ENCODE measurements around the gene PNRC2. TPM values are rescaled to one million over a fixed set of nuclear protein-coding genes. Genes with fewer than 3 reads are reported as not detected.

PNRC2 gene
- total and polyA plus RNA-seq, 2 experiments from 2014 or later = 67.4 to 77.3 TPM

DNA sequence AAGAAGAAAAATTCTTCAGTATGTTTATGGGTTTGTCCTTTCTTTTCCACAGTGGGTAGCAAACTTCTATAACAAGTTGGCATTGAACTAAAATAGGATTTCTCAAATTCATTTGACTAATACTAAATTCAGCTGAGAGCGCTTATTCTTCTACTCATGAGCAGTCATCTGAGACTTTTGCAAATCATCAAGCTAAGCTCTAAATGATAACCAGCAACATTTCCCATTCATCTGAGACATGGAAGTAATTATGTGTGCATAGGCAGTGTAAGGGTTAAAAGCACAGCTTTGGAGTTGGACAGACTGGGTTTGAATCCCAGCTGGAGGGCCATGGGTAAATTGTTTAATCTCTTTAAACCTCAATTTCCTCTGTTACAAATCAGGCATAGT, 28.1 kb upstream of the PNRC2 start:
- in situ Hi-C loops (cut with MboI) = no loop called here

DNA sequence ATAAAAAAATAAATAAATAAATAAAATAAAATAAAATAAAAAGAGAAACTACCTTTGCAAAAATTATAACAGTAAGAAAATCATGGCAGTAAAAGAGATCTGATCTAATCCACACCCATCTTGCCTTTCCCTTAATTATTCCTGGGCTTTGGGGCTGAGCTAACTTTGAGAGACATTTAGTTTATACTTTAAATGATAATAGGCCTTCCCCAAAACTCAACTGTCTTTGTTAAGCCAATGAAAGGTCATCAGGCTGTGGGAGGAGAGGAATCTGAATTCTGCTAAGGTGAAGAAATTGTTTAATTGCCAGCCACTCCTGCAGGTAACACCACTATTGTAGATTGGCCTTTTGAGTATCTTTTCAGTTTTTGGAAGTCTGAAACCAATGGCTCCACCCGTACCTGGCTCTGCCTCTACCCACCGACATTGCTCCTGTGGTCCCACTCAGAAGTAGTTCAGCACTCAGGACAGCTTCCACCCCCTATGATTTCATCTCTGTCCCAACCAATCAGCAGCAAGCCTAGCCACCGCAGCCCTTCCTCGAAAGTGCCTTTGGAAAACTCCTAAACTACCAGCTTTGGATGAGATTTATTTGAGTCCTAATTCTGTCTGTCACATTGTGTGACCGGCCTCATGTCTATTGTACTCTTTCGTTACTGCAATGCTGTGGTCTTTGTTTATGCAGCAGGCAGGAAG, 23.0 kb upstream of the PNRC2 start:
- WGBS, 2 experiments (ENCODE audit: low coverage in 1 of 2, low lambda C conversion rate in 2 of 2, missing lambda C conversion rate in 2 of 2) = 17% methylated on average over 6 of the region's 6 CpGs
- no peaks in the 10 kb centered on the region for H3K27me3 ChIP-seq (replicated peaks; ENCODE audit: insufficient read depth)
- H3K4me2 ChIP-seq (ENCODE audit: unreplicated experiment) = no peak overlapping the region
- DNase-seq = peak; percentile 36
- no peaks in the 10 kb centered on the region for H3K9me3 ChIP-seq (ENCODE audit: low read depth)
- H3K4me1 ChIP-seq (ENCODE audit: insufficient read depth) = peaks cover 7% of the 10 kb centered on the region
- in situ Hi-C loops (cut with MboI) = no loop called here
- no peak for TF ChIP-seq EZH2phosphoT487 (IDR thresholded peaks at IDR 0.05; ENCODE audit: insufficient read depth, low read depth)
- TF ChIP-seq EZH2 (IDR thresholded peaks at IDR 0.05; ENCODE audit: insufficient read depth, poor library complexity, severe bottlenecking) = no peak
- H3K9ac ChIP-seq = no peak overlapping the region
- no peak overlapping the region for H3K27ac ChIP-seq
- H3K79me2 ChIP-seq (ENCODE audit: insufficient read depth) = no peaks in the 10 kb centered on the region
- H3K36me3 ChIP-seq (ENCODE audit: low read depth) = no peaks in the 10 kb centered on the region
- no peaks in the 10 kb centered on the region for H4K20me1 ChIP-seq (ENCODE audit: insufficient read depth)
- no peak overlapping the region for H2AFZ ChIP-seq
- H3F3A ChIP-seq (ENCODE audit: insufficient read depth) = peaks cover 10% of the 10 kb centered on the region
- H3K4me3 ChIP-seq = no peak overlapping the region
- no peaks in the 10 kb centered on the region for H3K9me2 ChIP-seq (ENCODE audit: insufficient read depth)

More for the DNA sequence above, 28.1 kb upstream of the PNRC2 start:
- H3F3A ChIP-seq (ENCODE audit: insufficient read depth) = peaks cover 24% of the 10 kb centered on the region
- no peaks in the 10 kb centered on the region for H3K36me3 ChIP-seq (ENCODE audit: low read depth)
- peaks cover 21% of the 10 kb centered on the region for H3K4me1 ChIP-seq (ENCODE audit: insufficient read depth)
- 6 to 18% methylated on average over 1 of the region's 1 CpG for WGBS, 2 experiments (ENCODE audit: low coverage in 1 of 2, low lambda C conversion rate in 2 of 2, missing lambda C conversion rate in 2 of 2)
- peak overlapping the region; percentile 64 for H3K4me3 ChIP-seq
- H3K27ac ChIP-seq = peak overlapping the region; percentile 90
- no peaks in the 10 kb centered on the region for H4K20me1 ChIP-seq (ENCODE audit: insufficient read depth)
- peak overlapping the region; percentile 89 for H3K4me2 ChIP-seq (ENCODE audit: unreplicated experiment)
- no peaks in the 10 kb centered on the region for H3K9me3 ChIP-seq (ENCODE audit: low read depth)
- H3K79me2 ChIP-seq (ENCODE audit: insufficient read depth) = no peaks in the 10 kb centered on the region
- H2AFZ ChIP-seq = peak overlapping the region; percentile 87
- no peak for TF ChIP-seq EZH2phosphoT487 (IDR thresholded peaks at IDR 0.05; ENCODE audit: insufficient read depth, low read depth)
- no peak for TF ChIP-seq EZH2 (IDR thresholded peaks at IDR 0.05; ENCODE audit: insufficient read depth, poor library complexity, severe bottlenecking)
- H3K27me3 ChIP-seq (replicated peaks; ENCODE audit: insufficient read depth) = no peaks in the 10 kb centered on the region
- no peak for DNase-seq
- peak overlapping the region; percentile 73 for H3K9ac ChIP-seq
- H3K9me2 ChIP-seq (ENCODE audit: insufficient read depth) = no peaks in the 10 kb centered on the region

DNA sequence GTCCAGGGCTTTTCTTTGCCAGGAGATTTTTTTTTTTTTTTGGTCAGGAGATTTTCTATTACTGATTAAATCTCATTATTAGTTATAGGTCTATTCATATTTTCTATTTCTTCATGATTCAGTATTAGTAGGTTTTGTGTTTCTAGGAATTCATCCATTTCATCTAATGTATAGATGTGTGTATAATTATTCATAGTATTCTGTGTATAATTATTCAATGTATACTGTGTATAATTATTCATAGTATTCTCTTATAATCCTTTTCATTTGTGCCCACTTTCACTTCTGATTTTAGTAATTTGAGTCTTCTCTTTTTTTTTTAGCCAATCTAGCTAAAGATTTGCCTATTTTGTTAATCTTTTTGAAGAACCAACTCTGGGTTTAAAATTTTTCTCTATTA, 12.3 kb upstream of the PNRC2 start:
- in situ Hi-C loops (cut with MboI) = no loop called here
- H3K79me2 ChIP-seq (ENCODE audit: insufficient read depth) = no peaks in the 10 kb centered on the region
- H3K4me1 ChIP-seq (ENCODE audit: insufficient read depth) = peaks cover 13% of the 10 kb centered on the region
- H2AFZ ChIP-seq = no peak overlapping the region
- no peaks in the 10 kb centered on the region for H3K36me3 ChIP-seq (ENCODE audit: low read depth)
- H3K4me3 ChIP-seq = no peak overlapping the region
- no peak for DNase-seq
- no peak overlapping the region for H3K4me2 ChIP-seq (ENCODE audit: unreplicated experiment)
- no peak for TF ChIP-seq EZH2phosphoT487 (IDR thresholded peaks at IDR 0.05; ENCODE audit: insufficient read depth, low read depth)
- TF ChIP-seq EZH2 (IDR thresholded peaks at IDR 0.05; ENCODE audit: insufficient read depth, poor library complexity, severe bottlenecking) = no peak
- peaks cover 13% of the 10 kb centered on the region; the same call in 1 of the 2 replicates for H3F3A ChIP-seq (ENCODE audit: insufficient read depth)
- no peaks in the 10 kb centered on the region for H3K9me3 ChIP-seq (ENCODE audit: low read depth)
- no peaks in the 10 kb centered on the region for H4K20me1 ChIP-seq (ENCODE audit: insufficient read depth)
- no peaks in the 10 kb centered on the region for H3K9me2 ChIP-seq (ENCODE audit: insufficient read depth)
- no peak overlapping the region for H3K9ac ChIP-seq
- no peaks in the 10 kb centered on the region for H3K27me3 ChIP-seq (replicated peaks; ENCODE audit: insufficient read depth)
- no peak overlapping the region for H3K27ac ChIP-seq

DNA sequence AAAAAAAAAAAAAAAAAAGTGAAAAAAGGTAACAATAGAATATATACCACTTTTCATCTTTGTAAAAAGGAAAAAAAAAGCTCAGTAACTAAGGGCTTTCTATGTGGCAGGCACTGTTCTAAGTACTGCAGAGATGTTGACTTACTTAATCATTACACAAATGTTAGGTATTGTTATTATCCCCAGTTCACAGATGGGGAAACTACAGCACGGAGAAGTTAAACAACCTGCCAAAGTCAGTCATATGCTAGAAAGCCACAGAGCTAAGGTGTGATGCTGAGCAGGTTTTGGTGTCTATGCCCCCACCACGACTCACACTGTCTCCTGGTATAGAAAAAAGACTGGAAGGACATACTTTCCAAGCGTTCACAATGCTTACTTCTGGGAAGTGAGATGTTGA, 6.6 kb upstream of the PNRC2 start:
- Histone ChIP-seq H3K36me3 (ENCODE audit: low read depth) (no peaks in the 10 kb centered on the region), H3K27me3 (replicated peaks; ENCODE audit: insufficient read depth) (no peaks in the 10 kb centered on the region), H2AFZ (no peak overlapping the region), H3K9me2 (ENCODE audit: insufficient read depth) (no peaks in the 10 kb centered on the region), H4K20me1 (ENCODE audit: insufficient read depth) (no peaks in the 10 kb centered on the region), H3K9ac (no peak overlapping the region), H3K9me3 (ENCODE audit: low read depth) (no peaks in the 10 kb centered on the region), H3K4me3 (no peak overlapping the region), H3K79me2 (ENCODE audit: insufficient read depth) (no peaks in the 10 kb centered on the region), H3F3A (ENCODE audit: insufficient read depth) (peaks cover 23% of the 10 kb centered on the region; the same call in 1 of the 2 replicates), H3K27ac (no peak overlapping the region), H3K4me2 (ENCODE audit: unreplicated experiment) (no peak overlapping the region), H3K4me1 (ENCODE audit: insufficient read depth) (peaks cover 29% of the 10 kb centered on the region)
- TF ChIP-seq EZH2 (IDR thresholded peaks at IDR 0.05; ENCODE audit: insufficient read depth, poor library complexity, severe bottlenecking) (no peak), EZH2phosphoT487 (IDR thresholded peaks at IDR 0.05; ENCODE audit: insufficient read depth, low read depth) (no peak)
- no peak for DNase-seq
- in situ Hi-C loops (cut with MboI) = no loop called here
- 76 to 80% methylated on average over 3 of the region's 3 CpGs for WGBS, 2 experiments (ENCODE audit: low coverage in 1 of 2, low lambda C conversion rate in 2 of 2, missing lambda C conversion rate in 2 of 2)

Measured in GM23248 (cell line).